SK-N-DZ (cell line): ENCODE measurements around the gene CYP3A7.
"Not testable (repeated sequence)": the region's sequence is repeated elsewhere in the genome, so short reads cannot be mapped to it uniquely, and the experiment has no call there.

Source experiments
- DNase-seq: peaks from one replicate; pipeline ENCODE4 v3.0.0-alpha.2; 2015; ENCODE audit warnings: low spot score
- small RNA-seq, 2 experiments: library from RNA; depleted of rRNA; stranded (forward); fragments of <200 nt; gene quantifications; one replicate each; pipeline ENCODE3, GENCODE V24; 2014

The CYP3A7 gene

GRCh38 chr7:99669782-99670181, 65.2 kb downstream of the CYP3A7 start:
- no peak for DNase-seq

- DNase-seq: no peak
Observed at GRCh38 chr7:99668541-99668940, 66.5 kb downstream of the CYP3A7 start.

DNA sequence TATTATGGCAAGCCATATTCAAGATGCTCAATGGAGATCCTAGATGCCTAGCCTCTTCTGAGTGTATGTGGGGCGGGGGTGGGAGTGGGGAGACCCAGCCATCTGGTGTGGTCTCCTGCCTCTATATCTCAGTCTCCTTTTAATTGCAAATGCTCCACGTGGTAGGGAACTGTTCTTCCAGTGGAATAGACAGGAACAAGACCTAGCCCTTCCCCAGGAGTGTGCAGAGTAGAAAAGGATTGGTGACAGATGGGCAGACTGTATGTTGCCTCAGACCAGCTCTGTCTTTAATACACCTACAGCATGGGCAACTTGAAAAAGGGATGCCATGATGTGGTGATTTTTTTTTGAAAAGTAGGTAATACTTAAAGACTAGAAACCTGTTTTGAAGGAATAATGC, 67.8 kb downstream of the CYP3A7 start:
- DNase-seq: no peak

DNA sequence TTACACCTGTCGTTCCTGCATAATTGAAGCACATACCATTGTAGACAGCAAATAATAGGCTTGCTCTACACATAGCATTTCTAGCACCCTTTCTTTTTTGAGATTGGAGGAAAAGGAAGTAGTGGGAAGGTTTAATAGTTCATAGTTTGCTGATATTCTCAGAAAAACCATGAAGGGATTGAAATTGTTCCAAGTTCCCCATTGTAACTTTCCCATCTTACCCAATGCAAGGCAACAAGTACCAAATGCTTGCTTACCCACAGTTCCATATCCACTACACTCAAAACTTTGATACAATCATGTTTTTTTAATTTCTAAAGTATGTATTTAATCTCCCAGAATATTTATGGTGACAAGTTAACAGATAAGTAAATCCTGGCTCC, 69.0 kb downstream of the CYP3A7 start:
- no peak for DNase-seq

DNA sequence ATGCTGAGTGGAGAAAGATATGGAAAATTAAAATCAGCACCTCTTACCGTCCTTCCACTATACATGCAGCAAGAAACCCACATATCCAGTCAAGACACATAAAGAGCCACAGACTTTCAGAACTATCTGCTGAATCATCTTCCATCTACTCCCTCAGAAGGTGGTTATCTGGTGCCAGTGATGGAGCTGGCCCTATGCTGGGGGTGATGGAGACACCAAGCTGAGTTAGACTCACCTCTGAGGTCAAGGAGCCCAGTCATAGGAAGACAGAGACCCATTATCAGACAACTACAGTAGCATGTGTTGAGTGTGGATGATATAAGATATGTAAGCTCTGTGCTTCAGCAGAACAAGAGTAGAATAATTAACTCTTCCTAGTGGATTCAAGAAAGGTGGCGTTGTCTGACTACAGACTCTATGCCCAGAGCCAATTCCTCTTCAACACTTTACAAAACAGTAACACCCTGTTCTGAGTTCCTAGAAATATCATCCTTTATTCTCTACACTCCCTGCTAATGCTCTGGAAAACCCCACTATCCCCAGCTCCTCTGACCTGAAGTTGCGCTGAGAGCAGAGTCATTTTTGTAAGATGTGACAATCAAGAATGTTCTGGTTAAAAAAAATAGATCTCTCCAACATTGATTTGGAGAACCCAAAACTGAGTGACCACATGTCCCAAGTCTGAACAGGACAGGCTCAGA, 69.5 kb downstream of the CYP3A7 start:
- no peak for DNase-seq

DNA sequence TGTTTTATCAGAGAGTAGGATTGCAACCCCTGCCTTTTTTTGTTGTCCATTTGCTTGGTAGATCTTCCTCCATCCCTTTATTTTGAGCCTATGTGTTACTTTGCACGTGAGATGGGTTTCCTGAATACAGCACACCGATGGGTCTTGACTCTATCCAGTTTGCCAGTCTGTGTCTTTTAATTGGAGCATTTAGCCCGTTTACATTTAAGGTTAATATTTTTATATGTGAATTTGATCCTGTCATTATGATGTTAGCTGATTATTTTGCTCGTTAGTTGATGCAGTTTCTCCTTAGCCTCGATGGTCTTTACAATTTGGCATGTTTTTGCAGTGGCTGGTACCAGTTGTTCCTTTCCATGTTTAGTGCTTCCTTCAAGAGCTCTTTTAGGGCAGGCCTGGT, 77.1 kb downstream of the CYP3A7 start:
- DNase-seq: not testable (repeated sequence)

Small RNA genes within 50 kb of the gene (small RNA-seq; reads per million reads assigned to genes)
- gene CYP3A51P: 0 reads per million in 2 experiments
- 0 reads per million in 2 experiments for gene CYP3A7-CYP3A51P
